Astrocyte of the spinal cord (primary cell): ENCODE data around the gene ADAMTS6.

Source experiments
- DNase-seq: peaks from one replicate; pipeline ENCODE4 v3.0.0; 2011; ENCODE audit warnings: low read depth, low spot score
- H3K4me3 ChIP-seq: 2 replicates; pipeline ENCODE4 v1.5.1; 2011; ENCODE audit warnings: low read depth, mild to moderate bottlenecking, low read length, moderate library complexity
- in situ Hi-C: cut with HindIII; loops from 2 replicates; pipeline ENCODE4 v1.10.0; 2017; ENCODE audit warnings: low sequenced_read_pairs
- TF ChIP-seq, protein P1 (sequence below): IDR thresholded peaks from 2 replicates; pipeline ENCODE4 v1.5.1; 2012; ENCODE audit warnings: low read depth, mild to moderate bottlenecking, low read length, inconsistent platforms

Gene ADAMTS6

DNA sequence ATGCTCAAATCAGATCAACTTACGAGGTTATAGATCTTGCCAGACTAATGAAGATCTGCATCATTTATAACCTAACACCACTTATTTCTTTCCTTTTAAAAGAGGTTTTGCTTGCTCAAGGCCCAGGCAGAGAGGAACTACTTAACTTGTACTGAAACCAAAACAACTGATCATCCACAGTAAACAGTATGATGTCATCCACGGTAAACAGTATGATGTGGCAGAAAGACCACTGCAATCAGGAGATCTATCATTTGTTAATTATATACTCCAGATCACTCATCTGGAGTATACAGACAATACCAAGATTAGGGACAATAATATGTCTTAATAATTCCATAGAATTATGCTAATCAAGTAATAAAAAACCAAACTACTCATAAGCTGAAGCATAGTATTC, 116.8 kb downstream of the ADAMTS6 start:
- in situ Hi-C loops = no loop called here
- TF ChIP-seq, protein P1, sequence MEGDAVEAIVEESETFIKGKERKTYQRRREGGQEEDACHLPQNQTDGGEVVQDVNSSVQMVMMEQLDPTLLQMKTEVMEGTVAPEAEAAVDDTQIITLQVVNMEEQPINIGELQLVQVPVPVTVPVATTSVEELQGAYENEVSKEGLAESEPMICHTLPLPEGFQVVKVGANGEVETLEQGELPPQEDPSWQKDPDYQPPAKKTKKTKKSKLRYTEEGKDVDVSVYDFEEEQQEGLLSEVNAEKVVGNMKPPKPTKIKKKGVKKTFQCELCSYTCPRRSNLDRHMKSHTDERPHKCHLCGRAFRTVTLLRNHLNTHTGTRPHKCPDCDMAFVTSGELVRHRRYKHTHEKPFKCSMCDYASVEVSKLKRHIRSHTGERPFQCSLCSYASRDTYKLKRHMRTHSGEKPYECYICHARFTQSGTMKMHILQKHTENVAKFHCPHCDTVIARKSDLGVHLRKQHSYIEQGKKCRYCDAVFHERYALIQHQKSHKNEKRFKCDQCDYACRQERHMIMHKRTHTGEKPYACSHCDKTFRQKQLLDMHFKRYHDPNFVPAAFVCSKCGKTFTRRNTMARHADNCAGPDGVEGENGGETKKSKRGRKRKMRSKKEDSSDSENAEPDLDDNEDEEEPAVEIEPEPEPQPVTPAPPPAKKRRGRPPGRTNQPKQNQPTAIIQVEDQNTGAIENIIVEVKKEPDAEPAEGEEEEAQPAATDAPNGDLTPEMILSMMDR = no peak
- H3K4me3 ChIP-seq = no peak overlapping the region
- no peak for DNase-seq

- DNase-seq = no peak
- no peak overlapping the region for H3K4me3 ChIP-seq
- TF ChIP-seq, protein P1 = no peak
- in situ Hi-C loops = no loop called here
These were observed 118.2 kb downstream of the ADAMTS6 start for GRCh38 chr5:65363499-65363898.

DNA sequence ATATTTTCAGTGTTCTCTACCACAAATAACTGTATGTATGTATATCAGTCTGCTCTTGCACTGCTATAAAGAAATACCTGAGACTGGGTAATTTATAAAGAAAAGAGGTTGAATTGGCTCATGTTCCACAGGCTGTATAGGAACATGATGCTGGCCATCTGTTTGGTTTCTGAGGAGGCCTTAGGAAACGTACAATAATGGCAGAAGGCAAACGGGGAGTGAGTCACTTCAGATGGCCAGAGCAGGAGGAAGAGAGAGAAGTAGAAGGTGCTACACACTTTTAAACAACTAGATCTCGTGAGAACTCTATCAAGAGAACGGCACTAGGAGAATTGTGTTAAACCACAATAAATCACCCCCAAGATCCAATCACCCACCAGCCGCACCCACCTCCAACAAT, 121.7 kb downstream of the ADAMTS6 start:
- TF ChIP-seq, protein P1 = no peak
- H3K4me3 ChIP-seq = no peak overlapping the region
- DNase-seq = no peak
- in situ Hi-C loops = no loop called here

DNA sequence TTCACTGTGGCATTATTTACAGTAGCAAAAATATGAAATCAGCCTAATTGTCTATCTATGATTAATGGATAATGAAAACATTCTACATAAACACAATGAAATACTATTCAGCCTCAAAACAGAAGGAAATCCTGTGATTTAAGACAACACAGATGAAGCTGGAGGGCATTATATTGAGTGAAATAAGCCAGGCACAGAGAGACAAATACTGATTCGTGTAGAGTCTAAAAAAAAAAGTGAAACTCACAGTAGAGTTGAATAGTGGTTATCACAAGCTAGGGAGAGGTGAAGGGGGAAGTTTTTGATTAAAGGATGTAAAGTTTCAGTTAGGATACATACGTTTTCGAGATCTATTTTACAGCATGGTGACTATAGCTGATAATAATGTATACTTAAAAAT, 122.2 kb downstream of the ADAMTS6 start:
- TF ChIP-seq, protein P1 = no peak
- H3K4me3 ChIP-seq = no peak overlapping the region
- in situ Hi-C loops = no loop called here
- DNase-seq = no peak

DNA sequence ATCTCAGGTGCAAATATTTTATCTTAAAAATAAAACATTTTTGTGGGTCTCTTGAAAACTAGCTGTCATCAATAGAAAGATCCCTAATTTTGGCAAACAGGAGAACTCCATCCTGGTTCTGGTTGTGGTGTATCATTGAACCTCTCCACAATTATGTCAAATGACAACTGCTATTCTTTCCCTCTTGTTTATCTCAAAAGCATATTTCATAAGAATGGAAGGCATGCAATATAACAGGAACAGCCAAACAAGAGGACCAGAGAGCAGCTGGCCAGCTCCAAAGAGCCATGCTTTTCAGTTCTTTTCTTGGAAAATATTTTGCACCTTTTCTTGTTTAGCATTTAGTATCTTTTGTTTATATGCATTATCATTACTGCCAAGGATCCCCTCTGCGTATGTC, 125.4 kb downstream of the ADAMTS6 start:
- H3K4me3 ChIP-seq = no peak overlapping the region
- no peak for DNase-seq
- TF ChIP-seq, protein P1 = no peak
- in situ Hi-C loops = no loop called here

GRCh38 chr5:65355301-65355700, 126.4 kb downstream of the ADAMTS6 start:
- DNase-seq = no peak
- H3K4me3 ChIP-seq = no peak overlapping the region
- TF ChIP-seq, protein P1 = no peak
- in situ Hi-C loops = no loop called here

- H3K4me3 ChIP-seq = no peak overlapping the region
- DNase-seq = no peak
- TF ChIP-seq, protein P1 = no peak
- in situ Hi-C loops = no loop called here
These were observed 139.9 kb downstream of the ADAMTS6 start for GRCh38 chr5:65341835-65342234.
